Breast epithelium (tissue), 3 donors: ENCODE results near the gene CCDC77.

Experiments used
- CTCF ChIP-seq, 3 donors: fragments of 450-650 bp; IDR thresholded peaks; one replicate each; pipeline ENCODE4 v1.5.1; 2016 to 2017; ENCODE audit warnings: antibody characterized with exemption in 3 of 3, mild to moderate bottlenecking in 3 of 3, moderate library complexity in 3 of 3
- POLR2A ChIP-seq: fragments of 450-650 bp; IDR thresholded peaks from one replicate; pipeline ENCODE4 v1.6.1; 2016; ENCODE audit warnings: antibody characterized with exemption, mild to moderate bottlenecking, moderate library complexity

GRCh38 chr12:389142-390096 lies 12.0 kb upstream of the CCDC77 start, which contains the start of gene KDM5A:
- TF ChIP-seq POLR2A (no peak), CTCF (IDR thresholded peaks at IDR 0.05) (peak in 1 of 3 donors; percentile 26)
